ENCODE measurements around the gene BATF.

The BATF gene

DNA sequence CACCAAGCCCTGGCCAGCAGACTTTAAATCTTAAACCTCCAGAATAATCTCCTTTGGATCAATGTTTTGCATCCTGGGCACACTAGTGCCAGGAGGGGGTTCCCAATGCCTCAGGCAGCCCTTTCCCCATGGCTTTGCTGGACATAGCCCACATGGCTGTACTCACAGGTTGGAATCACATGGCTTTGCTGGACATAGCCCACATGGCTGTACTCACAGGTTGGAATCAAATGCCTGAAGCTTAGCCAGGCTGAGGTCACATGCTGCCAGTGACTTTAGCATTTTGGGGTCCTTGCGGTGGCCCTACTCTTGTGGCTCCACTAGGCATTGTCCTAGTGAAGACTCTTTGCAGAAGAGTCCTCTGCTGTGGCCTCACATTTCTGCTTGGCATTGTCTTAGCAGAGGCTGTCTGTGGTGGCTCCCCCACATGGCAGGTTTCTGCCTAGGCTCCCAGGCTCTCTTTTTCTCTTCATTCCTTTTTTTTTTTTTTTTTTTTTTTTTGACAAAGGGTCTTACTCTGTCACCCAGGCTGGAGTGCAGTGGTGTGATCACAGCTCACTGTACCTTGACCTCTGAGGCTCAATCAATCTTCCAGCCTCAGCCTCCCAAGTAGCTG lies 69.2 kb downstream of the BATF start:
- TF ChIP-seq, protein P1, sequence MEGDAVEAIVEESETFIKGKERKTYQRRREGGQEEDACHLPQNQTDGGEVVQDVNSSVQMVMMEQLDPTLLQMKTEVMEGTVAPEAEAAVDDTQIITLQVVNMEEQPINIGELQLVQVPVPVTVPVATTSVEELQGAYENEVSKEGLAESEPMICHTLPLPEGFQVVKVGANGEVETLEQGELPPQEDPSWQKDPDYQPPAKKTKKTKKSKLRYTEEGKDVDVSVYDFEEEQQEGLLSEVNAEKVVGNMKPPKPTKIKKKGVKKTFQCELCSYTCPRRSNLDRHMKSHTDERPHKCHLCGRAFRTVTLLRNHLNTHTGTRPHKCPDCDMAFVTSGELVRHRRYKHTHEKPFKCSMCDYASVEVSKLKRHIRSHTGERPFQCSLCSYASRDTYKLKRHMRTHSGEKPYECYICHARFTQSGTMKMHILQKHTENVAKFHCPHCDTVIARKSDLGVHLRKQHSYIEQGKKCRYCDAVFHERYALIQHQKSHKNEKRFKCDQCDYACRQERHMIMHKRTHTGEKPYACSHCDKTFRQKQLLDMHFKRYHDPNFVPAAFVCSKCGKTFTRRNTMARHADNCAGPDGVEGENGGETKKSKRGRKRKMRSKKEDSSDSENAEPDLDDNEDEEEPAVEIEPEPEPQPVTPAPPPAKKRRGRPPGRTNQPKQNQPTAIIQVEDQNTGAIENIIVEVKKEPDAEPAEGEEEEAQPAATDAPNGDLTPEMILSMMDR (IDR thresholded peaks at IDR 0.05; ENCODE audit: borderline replicate concordance, control extremely low read depth, extremely low read depth, insufficient read depth, missing control alignments): no peak
- in situ Hi-C loops (cut with MboI; ENCODE audit: low sequenced_read_pairs, unreplicated experiment): no loop called here
- no peak for DNase-seq (ENCODE audit: low spot score)

GRCh38 chr14:75591987-75592575 lies 69.8 kb downstream of the BATF start:
- in situ Hi-C loops (cut with MboI; ENCODE audit: low sequenced_read_pairs, unreplicated experiment): no loop called here
- TF ChIP-seq, protein P1 (IDR thresholded peaks at IDR 0.05; ENCODE audit: borderline replicate concordance, control extremely low read depth, extremely low read depth, insufficient read depth, missing control alignments): no peak
- DNase-seq (ENCODE audit: low spot score): no peak

GRCh38 chr14:75595226-75595625 lies 73.0 kb downstream of the BATF start:
- TF ChIP-seq, protein P1 (IDR thresholded peaks at IDR 0.05; ENCODE audit: borderline replicate concordance, control extremely low read depth, extremely low read depth, insufficient read depth, missing control alignments): no peak
- DNase-seq (ENCODE audit: low spot score): no peak
- in situ Hi-C loops (cut with MboI; ENCODE audit: low sequenced_read_pairs, unreplicated experiment): no loop called here

Measured in GM13976 (cell line).